Hippocampal formation (tissue), 2 donors: Measurements from ENCODE around the gene APBA3.

Experiments
- DNase-seq, 2 donors: peaks; one replicate each; lab custom pipeline; 2025; lab: John Stamatoyannopoulos, UW

Gene APBA3

GRCh38 chr19:3748965-3749364, 12.5 kb downstream of the APBA3 start:
- DNase-seq: no peak

GRCh38 chr19:3746371-3747056, 15.0 kb downstream of the APBA3 start:
- no peak for DNase-seq

GRCh38 chr19:3745363-3746045, 16.0 kb downstream of the APBA3 start:
- no peak for DNase-seq

- DNase-seq: no peak
These were observed 18.0 kb downstream of the APBA3 start for GRCh38 chr19:3743486-3743885.

- DNase-seq: no peak
These were observed 21.1 kb downstream of the APBA3 start for GRCh38 chr19:3740431-3740830.

GRCh38 chr19:3738477-3739220, 22.8 kb downstream of the APBA3 start:
- DNase-seq: no peak

GRCh38 chr19:3737487-3738205, 23.8 kb downstream of the APBA3 start:
- DNase-seq: no peak

- DNase-seq: no peak
These were observed 25.3 kb downstream of the APBA3 start for GRCh38 chr19:3736106-3736724.

- no peak for DNase-seq
These were observed 27.2 kb downstream of the APBA3 start for GRCh38 chr19:3734310-3734600.

- DNase-seq: no peak
These were observed 27.8 kb downstream of the APBA3 start for GRCh38 chr19:3733549-3734309.

- no peak for DNase-seq
These were observed 29.4 kb downstream of the APBA3 start for GRCh38 chr19:3732108-3732507.

GRCh38 chr19:3730457-3730958, 31.0 kb downstream of the APBA3 start:
- no peak for DNase-seq

- DNase-seq: no peak
These were observed 35.7 kb downstream of the APBA3 start for GRCh38 chr19:3725640-3726310.

GRCh38 chr19:3725121-3725520, 36.4 kb downstream of the APBA3 start:
- no peak for DNase-seq

- no peak for DNase-seq
These were observed 37.6 kb downstream of the APBA3 start for GRCh38 chr19:3723883-3724282.

GRCh38 chr19:3723110-3723488, 38.4 kb downstream of the APBA3 start:
- no peak for DNase-seq

GRCh38 chr19:3722443-3723109, 38.9 kb downstream of the APBA3 start:
- no peak for DNase-seq

- DNase-seq: no peak
These were observed 39.5 kb downstream of the APBA3 start for GRCh38 chr19:3721887-3722442.

- DNase-seq: no peak
These were observed 40.2 kb downstream of the APBA3 start for GRCh38 chr19:3721131-3721886.
